ENCODE data around the gene CNTF.

The CNTF gene

GRCh38 chr11:58606930-58607714 is 15.3 kb upstream of the CNTF start:
- DNase-seq (ENCODE audit: low spot score), result no peak

GRCh38 chr11:58608331-58608730 is 14.1 kb upstream of the CNTF start:
- no peak for DNase-seq (ENCODE audit: low spot score)

DNA sequence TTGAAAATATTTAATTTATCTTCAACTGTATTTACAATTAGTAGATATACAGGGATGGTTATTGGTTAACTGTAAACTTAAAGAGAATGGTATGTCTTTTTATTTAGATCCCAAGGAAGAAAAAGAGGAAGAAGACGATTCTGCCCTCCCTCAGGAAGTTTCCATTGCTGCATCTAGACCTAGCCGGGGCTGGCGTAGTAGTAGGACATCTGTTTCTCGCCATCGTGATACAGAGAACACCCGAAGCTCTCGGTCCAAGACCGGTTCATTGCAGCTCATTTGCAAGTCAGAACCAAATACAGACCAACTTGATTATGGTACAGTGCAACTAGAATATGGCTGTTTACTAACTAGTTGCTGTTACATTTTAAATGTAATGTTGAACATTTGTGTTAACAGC is 12.7 kb upstream of the CNTF start:
- DNase-seq (ENCODE audit: low spot score), result no peak

GRCh38 chr11:58613228-58613627 is 9.2 kb upstream of the CNTF start:
- DNase-seq (ENCODE audit: low spot score), result no peak

- DNase-seq (ENCODE audit: low spot score), result no peak
Observed at GRCh38 chr11:58615559-58615958, 6.9 kb upstream of the CNTF start.

- DNase-seq (ENCODE audit: low spot score), result no peak
Observed at GRCh38 chr11:58616594-58616993, 5.9 kb upstream of the CNTF start.

- DNase-seq (ENCODE audit: low spot score), result peak; percentile 16
Observed at GRCh38 chr11:58617976-58618557, 4.4 kb upstream of the CNTF start.

GRCh38 chr11:58621586-58622262 is 741 bp upstream of the CNTF start:
- DNase-seq (ENCODE audit: low spot score), result no peak

- no peak for DNase-seq (ENCODE audit: low spot score)
Observed at GRCh38 chr11:58625086-58625485, 2.6 kb downstream of the CNTF start.

- no peak for DNase-seq (ENCODE audit: low spot score)
Observed at GRCh38 chr11:58625826-58626460, 3.5 kb downstream of the CNTF start.

GRCh38 chr11:58626934-58627483 is 4.5 kb downstream of the CNTF start:
- peak; percentile 17 for DNase-seq (ENCODE audit: low spot score)

DNA sequence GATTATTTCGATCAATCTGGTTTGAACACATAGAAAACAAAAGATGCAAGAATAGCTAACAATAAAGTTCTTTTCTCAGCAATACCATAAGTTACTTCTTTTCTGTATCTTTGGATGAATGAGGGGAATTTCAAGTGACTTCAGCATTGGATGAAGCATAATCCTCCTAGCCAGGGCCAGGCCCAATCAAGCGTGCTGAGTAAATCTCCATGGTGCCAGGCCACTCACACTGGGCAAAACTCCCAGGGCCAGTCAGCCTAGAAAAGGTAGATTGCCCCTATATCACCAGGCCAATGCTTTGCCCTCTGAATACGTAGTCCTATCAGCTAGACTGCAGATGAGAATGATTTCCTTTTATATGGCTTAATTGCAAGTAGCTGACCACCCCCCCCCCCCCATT is 6.0 kb downstream of the CNTF start:
- no peak for DNase-seq (ENCODE audit: low spot score)

- DNase-seq (ENCODE audit: low spot score), result peak; percentile 64
Observed at GRCh38 chr11:58629857-58630256, 7.4 kb downstream of the CNTF start.

- DNase-seq (ENCODE audit: low spot score), result no peak
Observed at GRCh38 chr11:58631378-58631777, 8.9 kb downstream of the CNTF start.

- DNase-seq (ENCODE audit: low spot score), result no peak
Observed at GRCh38 chr11:58632510-58632909, 10.0 kb downstream of the CNTF start.

GRCh38 chr11:58636587-58636986 is 14.1 kb downstream of the CNTF start:
- DNase-seq (ENCODE audit: low spot score), result no peak

DNA sequence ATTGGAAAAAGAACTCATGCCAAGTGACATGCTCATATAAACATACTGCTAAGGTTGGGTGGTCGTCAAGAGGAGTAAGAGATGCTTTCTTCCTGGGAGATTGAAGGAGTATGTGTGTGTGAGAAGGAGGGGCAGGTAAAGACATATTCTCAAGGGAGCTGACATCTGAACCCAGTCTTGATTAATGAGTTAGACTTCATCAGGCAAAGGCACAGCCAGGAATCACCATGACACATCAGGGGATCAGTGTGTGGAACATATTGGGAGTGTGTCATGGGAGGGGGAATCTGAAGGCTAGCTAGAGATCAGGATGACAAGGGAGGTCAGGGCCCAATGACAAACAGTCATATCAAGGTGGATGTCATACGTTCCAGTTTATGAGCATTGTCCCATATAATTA is 14.9 kb downstream of the CNTF start:
- DNase-seq (ENCODE audit: low spot score), result no peak

DNA sequence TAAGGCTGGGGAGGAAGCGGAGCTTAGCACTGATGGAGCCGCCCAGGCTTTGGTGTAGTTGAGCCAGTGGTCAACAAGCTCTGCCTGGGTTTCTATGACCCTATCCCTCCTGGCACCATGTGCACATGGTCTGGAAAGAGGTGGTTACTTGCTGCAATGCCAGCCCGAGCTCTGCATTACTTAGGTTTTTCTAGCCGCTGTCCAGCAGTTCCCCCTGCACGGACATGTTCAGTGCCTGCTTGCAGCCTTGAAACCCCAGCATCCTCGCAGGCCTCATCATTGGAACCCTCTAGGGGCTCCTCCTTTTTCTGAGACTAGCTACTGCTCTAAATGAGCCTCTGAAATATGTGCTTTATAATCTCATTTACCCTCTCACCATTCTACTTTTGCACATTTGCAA is 16.6 kb downstream of the CNTF start:
- no peak for DNase-seq (ENCODE audit: low spot score)

- no peak for DNase-seq (ENCODE audit: low spot score)
Observed at GRCh38 chr11:58639669-58640068, 17.2 kb downstream of the CNTF start.

GRCh38 chr11:58640386-58641023 is 18.0 kb downstream of the CNTF start:
- peak; percentile 17 for DNase-seq (ENCODE audit: low spot score)

- DNase-seq (ENCODE audit: low spot score), result no peak
Observed at GRCh38 chr11:58641341-58641740, 18.9 kb downstream of the CNTF start.
